A549 (cell line): ENCODE results near the gene CRISPLD2. TPM values are rescaled to one million over a fixed set of nuclear protein-coding genes. Genes with fewer than 3 reads are reported as not detected.

Source experiments
- ATAC-seq, 2 experiments: fragments of 200-7000 bp in 1 of 2; fragments of >200 bp in 1 of 2; cut with Nextera tagmentation in 1 of 2; cut with Tn5 transposase in 1 of 2; 3 replicates each; pipeline versions ENCODE4 v1.8.0 to v1.9.1; 2018 to 2020; ENCODE audit warnings: mild to moderate bottlenecking in 1 of 2, moderate library complexity in 1 of 2
- CTCF ChIA-PET: fragments of 300-600 bp; sonication (Branson Sonifier 250); formaldehyde crosslinking; extraction: SDS; loops from one replicate; lab custom pipeline; 2021; ENCODE audit warnings: antibody characterized with exemption, inconsistent platforms; lab: Yijun Ruan, JAX
- POLR2A ChIA-PET: fragments of 350-600 bp; formaldehyde crosslinking; extraction: SDS; loops from one replicate; lab custom pipeline; 2021; ENCODE audit warnings: antibody characterized with exemption, inconsistent platforms; lab: Yijun Ruan, JAX
- DNase-seq, 2 experiments: peaks; one replicate each; pipeline versions ENCODE4 v3.0.0 to v3.0.0-alpha.2; 2011 to 2016; ENCODE audit warnings: low read depth in 1 of 2, low spot score in 1 of 2
- FAIRE-seq: peaks from 2 replicates; lab custom pipeline; 2011; peaks lifted over from hg19 to GRCh38; lab: Jason Lieb, UNC
- H3K27ac ChIP-seq, 2 experiments: fragments of >200 bp; sonication (Bioruptor Twin); formaldehyde crosslinking; 3 replicates each; pipeline ENCODE4 v1.5.1; 2016 to 2017
- H3K4me1 ChIP-seq: fragments of >200 bp; sonication (Bioruptor Twin); formaldehyde crosslinking; 3 replicates; pipeline ENCODE4 v1.6.1; 2016
- H3K4me2 ChIP-seq: fragments of >200 bp; sonication (Bioruptor Twin); formaldehyde crosslinking; 3 replicates; pipeline ENCODE4 v1.6.1; 2016
- H3K4me3 ChIP-seq: fragments of >200 bp; sonication (Bioruptor Twin); formaldehyde crosslinking; 3 replicates; pipeline ENCODE4 v1.5.1; 2016
- H3K9me3 ChIP-seq: fragments of >200 bp; sonication (Bioruptor Twin); formaldehyde crosslinking; 3 replicates; pipeline ENCODE4 v1.6.1; 2016
- ATOH8 ChIP-seq: fragments of 250-450 bp; sonication (Bioruptor Pico); IDR thresholded peaks from 2 replicates; pipeline ENCODE4 v1.5.0; 2020; ENCODE audit warnings: low read depth, mild to moderate bottlenecking, moderate library complexity
- BHLHE40 ChIP-seq: IDR thresholded peaks from 2 replicates; pipeline ENCODE4 v1.6.1; 2012; ENCODE audit warnings: low read depth, low read length, inconsistent platforms
- CBX2 ChIP-seq: fragments of 200-600 bp; sonication (generic); IDR thresholded peaks from 2 replicates; pipeline ENCODE4 v1.6.1; 2016; ENCODE audit warnings: low read depth, mild to moderate bottlenecking, borderline replicate concordance
- CBX8 ChIP-seq: fragments of 200-600 bp; sonication (generic); IDR thresholded peaks from 2 replicates; pipeline ENCODE4 v1.6.1; 2016
- CEBPB ChIP-seq, 2 experiments: fragments of >200 bp in 1 of 2; sonication (Bioruptor Twin) in 1 of 2; formaldehyde crosslinking in 1 of 2; IDR thresholded peaks; 2 replicates each; pipeline ENCODE4 v1.6.1; 2012 to 2016
- EHF ChIP-seq: fragments of 250-450 bp; sonication (Bioruptor Pico); IDR thresholded peaks from 2 replicates; pipeline ENCODE4 v1.5.0; 2020; ENCODE audit warnings: mild to moderate bottlenecking
- ESRRA ChIP-seq: fragments of 150-350 bp; IDR thresholded peaks from 2 replicates; pipeline ENCODE4 v1.6.1; 2014; ENCODE audit warnings: mild to moderate bottlenecking, low read length, borderline replicate concordance
- FOSB ChIP-seq: fragments of 250-450 bp; sonication (Bioruptor Pico); IDR thresholded peaks from 2 replicates; pipeline ENCODE4 v1.5.0; 2020; ENCODE audit warnings: mild to moderate bottlenecking, moderate library complexity
- FOXS1 ChIP-seq: fragments of 250-450 bp; sonication (Bioruptor Pico); IDR thresholded peaks from 2 replicates; pipeline ENCODE4 v1.5.0; 2020; ENCODE audit warnings: mild to moderate bottlenecking, moderate library complexity
- HOXA7 ChIP-seq: fragments of 250-450 bp; sonication (Bioruptor Pico); IDR thresholded peaks from 2 replicates; pipeline ENCODE4 v1.5.0; 2020; ENCODE audit warnings: mild to moderate bottlenecking, moderate library complexity
- HOXB5 ChIP-seq: fragments of 250-450 bp; sonication (Bioruptor Pico); IDR thresholded peaks from 2 replicates; pipeline ENCODE4 v1.5.0; 2020; ENCODE audit warnings: mild to moderate bottlenecking, moderate library complexity
- JUN ChIP-seq, 2 experiments: fragments of >200 bp; sonication (Bioruptor Twin); formaldehyde crosslinking; IDR thresholded peaks; 2 replicates in 1 of 2; 3 replicates in 1 of 2; pipeline ENCODE4 v1.6.1; 2016 to 2017
- KDM5A ChIP-seq: fragments of 200-600 bp; sonication (generic); IDR thresholded peaks from 2 replicates; pipeline ENCODE4 v1.6.1; 2016; ENCODE audit warnings: antibody characterized with exemption, mild to moderate bottlenecking
- MAFK ChIP-seq: fragments of 450-650 bp; IDR thresholded peaks from 2 replicates; pipeline ENCODE4 v1.6.1; 2014; ENCODE audit not compliant: partially characterized antibody
- NFE2L2 ChIP-seq: fragments of 150-350 bp; conservative IDR thresholded peaks from 2 replicates; pipeline ENCODE4 v1.6.1; 2014; ENCODE audit warnings: low read length
- NR3C1 ChIP-seq: fragments of >200 bp; sonication (Bioruptor Twin); formaldehyde crosslinking; IDR thresholded peaks from 3 replicates; pipeline ENCODE4 v1.6.1; 2017
- POLR2A ChIP-seq: IDR thresholded peaks from 2 replicates; pipeline ENCODE4 v1.6.1; 2012; ENCODE audit warnings: mild to moderate bottlenecking, low read length
- POLR2AphosphoS2 ChIP-seq: conservative IDR thresholded peaks from 2 replicates; pipeline ENCODE4 v1.6.1; 2012; ENCODE audit warnings: low read length, improper control_type of control experiment, inconsistent platforms
- SMC3 ChIP-seq: fragments of >200 bp; sonication (Bioruptor Twin); formaldehyde crosslinking; IDR thresholded peaks from 3 replicates; pipeline ENCODE4 v1.6.1; 2018; ENCODE audit warnings: inconsistent platforms
- SREBF2 ChIP-seq: fragments of 450-650 bp; IDR thresholded peaks from 2 replicates; pipeline ENCODE4 v1.6.1; 2014; ENCODE audit warnings: mild to moderate bottlenecking, moderate library complexity
- TFCP2L1 ChIP-seq: fragments of 250-450 bp; sonication (Bioruptor Pico); IDR thresholded peaks from 2 replicates; pipeline ENCODE4 v1.5.0; 2021; ENCODE audit warnings: mild to moderate bottlenecking
- TP53 ChIP-seq: fragments of 250-450 bp; sonication (Bioruptor Pico); IDR thresholded peaks from 2 replicates; pipeline ENCODE4 v1.5.0; 2021; ENCODE audit warnings: mild to moderate bottlenecking, moderate library complexity
- ZC3H11A ChIP-seq: fragments of 450-650 bp; IDR thresholded peaks from 2 replicates; pipeline ENCODE4 v1.6.1; 2014; ENCODE audit warnings: antibody characterized with exemption, mild to moderate bottlenecking
- ZNF302 ChIP-seq: fragments of 250-450 bp; sonication (Bioruptor Pico); IDR thresholded peaks from 2 replicates; pipeline ENCODE4 v1.9.0; 2021; ENCODE audit warnings: inconsistent platforms, mild to moderate bottlenecking, moderate library complexity
- WGBS: methylation state at CpG from one replicate; pipeline ENCODE4 v1.1.6; 2017; ENCODE audit errors: missing lambda C conversion rate; 5-methylcytosine and 5-hydroxymethylcytosine counted together
- polyA plus RNA-seq, 4 experiments: library from polyadenylated mRNA; depleted of rRNA in 3 of 4; stranded (reverse); fragments of >200 nt; fragmentation: RNase III in 1 of 4; extraction: RNeasy Plus Mini Kit Qiagen cat#74134 plus additional on column Dnase treatment in 1 of 4; gene quantifications; 2 replicates in 3 of 4; 3 replicates in 1 of 4; pipeline ENCODE4 v1.2.3, GENCODE V29; 2011 to 2017
- TF ChIP-seq, protein P1 (sequence below): fragments of >200 bp; sonication (Bioruptor Twin); formaldehyde crosslinking; IDR thresholded peaks from 2 replicates; pipeline ENCODE4 v1.6.1; 2016

The CRISPLD2 gene
- polyA plus RNA-seq, 2 of the 4 experiments (the other 2 are of a cell fraction), result 0.85 to 1.6 TPM

GRCh38 chr16:84943620-84944019 is 123.8 kb downstream of the CRISPLD2 start:
- DNase-seq, result no peak
- TF ChIP-seq SREBF2, result no peak
- TF ChIP-seq CBX2, result no peak
- TF ChIP-seq ESRRA, result no peak
- no peak for TF ChIP-seq POLR2AphosphoS2
- TF ChIP-seq SMC3, result no peak
- TF ChIP-seq CEBPB (IDR thresholded peaks at IDR 0.05), result no peak
- no peak for TF ChIP-seq EHF (CRISPR knock-in tag)
- no peak for TF ChIP-seq HOXA7
- TF ChIP-seq POLR2A, result no peak
- 24% methylated on average over 4 of the region's 4 CpGs for whole genome bisulfite sequencing
- CTCF ChIA-PET, result interaction anchor here (1.2 to 7.1 kb wide), 2 partner anchors 9 to 18 kb away, joined by 5 to 34 read pairs; no protein-coding TSS in a partner anchor
- no peak for FAIRE-seq
- POLR2A ChIA-PET, result no interaction called here
- no peaks in the 10 kb centered on the region for H3K4me1 ChIP-seq
- H3K4me3 ChIP-seq, result no peak overlapping the region
- no peak overlapping the region for H3K27ac ChIP-seq
- ATAC-seq, result no peak
- no peaks in the 10 kb centered on the region for H3K9me3 ChIP-seq
- H3K4me2 ChIP-seq, result no peak overlapping the region

GRCh38 chr16:84947022-84947421 is 127.2 kb downstream of the CRISPLD2 start:
- ATAC-seq (no peak), FAIRE-seq (no peak), DNase-seq (no peak)
- ChIA-PET CTCF (interaction anchor here (0.8 to 7.1 kb wide), 4 partner anchors 22 to 193 kb away, joined by 3 to 34 read pairs (median 8); no protein-coding TSS in a partner anchor), POLR2A (no interaction called here)
- no peak overlapping the region for H3K4me2 ChIP-seq
- no peaks in the 10 kb centered on the region for H3K4me1 ChIP-seq
- no peak overlapping the region for H3K27ac ChIP-seq
- H3K4me3 ChIP-seq, result no peak overlapping the region
- TF ChIP-seq CEBPB (IDR thresholded peaks at IDR 0.05) (no peak), JUN (IDR thresholded peaks at IDR 0.05) (no peak), NR3C1 (no peak), ZC3H11A (no peak), BHLHE40 (no peak), ATOH8 (CRISPR knock-in tag) (no peak), TP53 (CRISPR knock-in tag) (no peak), FOXS1 (CRISPR knock-in tag) (no peak), KDM5A (no peak), CBX8 (no peak), TFCP2L1 (CRISPR knock-in tag) (no peak), MAFK (no peak), FOSB (CRISPR knock-in tag) (no peak)
- no peaks in the 10 kb centered on the region for H3K9me3 ChIP-seq
- 63% methylated on average over 9 of the region's 9 CpGs for WGBS

DNA sequence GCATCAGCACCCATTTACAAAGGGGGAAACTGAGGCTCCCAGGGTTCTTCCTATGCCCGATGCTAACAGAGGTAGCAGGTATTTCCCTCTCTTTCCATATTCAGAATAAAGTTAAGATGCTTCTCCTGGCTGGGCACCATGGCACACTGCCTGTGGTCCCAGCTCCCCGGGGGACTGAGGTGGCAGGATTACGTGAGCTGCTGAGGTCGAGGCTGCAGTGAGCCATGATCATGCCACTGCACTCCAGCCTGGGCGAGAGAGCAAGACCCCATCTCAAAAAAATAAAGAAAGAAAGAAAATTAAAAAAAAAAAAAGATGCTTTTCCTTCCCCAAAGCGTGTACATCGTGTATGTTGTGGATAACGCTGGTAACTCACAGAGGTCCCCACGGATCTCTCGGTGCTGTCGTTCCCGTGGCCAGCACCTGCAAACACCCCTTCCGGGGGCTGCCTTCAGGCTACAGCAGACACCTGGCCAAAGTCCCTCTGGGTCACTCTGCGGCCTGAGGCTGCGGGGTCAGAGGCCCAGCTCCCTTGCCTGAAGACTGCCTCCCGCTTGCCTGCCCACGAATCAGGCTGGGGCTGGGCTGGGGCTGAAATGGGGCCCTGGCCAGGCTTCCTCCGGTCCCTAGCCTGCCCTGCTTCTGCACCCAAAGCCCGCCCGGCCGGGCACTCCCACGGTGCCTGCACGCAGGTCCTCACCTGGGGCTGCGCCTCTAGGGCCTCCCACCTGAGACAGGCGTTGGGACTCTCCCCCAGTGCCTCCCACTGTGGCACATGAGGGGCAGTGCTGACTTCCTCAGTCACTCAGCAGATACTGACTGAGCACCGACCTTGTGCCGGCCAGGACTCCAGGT is 128.4 kb downstream of the CRISPLD2 start:
- H3K4me1 ChIP-seq, result no peaks in the 10 kb centered on the region
- TF ChIP-seq ZNF302, result no peak
- no peak for TF ChIP-seq NFE2L2
- TF ChIP-seq KDM5A, result no peak
- TF ChIP-seq, protein P1, sequence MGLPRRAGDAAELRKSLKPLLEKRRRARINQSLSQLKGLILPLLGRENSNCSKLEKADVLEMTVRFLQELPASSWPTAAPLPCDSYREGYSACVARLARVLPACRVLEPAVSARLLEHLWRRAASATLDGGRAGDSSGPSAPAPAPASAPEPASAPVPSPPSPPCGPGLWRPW, result no peak
- no peak for TF ChIP-seq HOXB5 (CRISPR knock-in tag)
- TF ChIP-seq CBX2, result no peak
- H3K27ac ChIP-seq, result no peak overlapping the region
- H3K4me3 ChIP-seq, result no peak overlapping the region
- H3K4me2 ChIP-seq, result no peak overlapping the region
- FAIRE-seq, result no peak
- no peaks in the 10 kb centered on the region for H3K9me3 ChIP-seq
- ChIA-PET CTCF (interaction anchor here (7.1 kb wide), 1 partner anchor 23 kb away, joined by 34 read pairs; no protein-coding TSS in a partner anchor), POLR2A (no interaction called here)
- 82% methylated on average over 19 of the region's 27 CpGs for WGBS
- DNase-seq, result no peak
- no peak for ATAC-seq
